ENCODE data around the gene ADAM12.

The ADAM12 gene

DNA sequence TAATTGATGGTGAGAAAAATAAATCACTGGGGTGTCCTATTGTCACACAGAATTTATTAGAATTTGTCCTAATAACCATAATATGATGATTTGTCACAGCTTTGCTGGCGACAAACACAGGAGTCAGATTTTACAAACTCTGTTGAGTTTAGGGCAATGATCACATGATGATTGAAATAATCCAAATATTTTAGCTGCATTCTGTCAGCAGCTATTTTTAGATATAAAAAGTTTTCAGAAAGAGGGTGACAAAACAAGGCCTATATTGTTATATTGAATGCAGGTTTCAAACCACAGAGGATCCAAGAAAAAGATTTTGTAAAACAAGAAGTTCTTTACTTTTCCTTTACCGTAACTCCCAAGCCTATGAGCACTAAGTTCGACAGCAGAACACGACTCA is 178.8 kb downstream of the ADAM12 start:
- DNase-seq (ENCODE audit: insufficient read length, low spot score) (no peak), FAIRE-seq (no peak)
- TF ChIP-seq POLR2A (IDR thresholded peaks at IDR 0.05; ENCODE audit: low read depth, low read length) = no peak

DNA sequence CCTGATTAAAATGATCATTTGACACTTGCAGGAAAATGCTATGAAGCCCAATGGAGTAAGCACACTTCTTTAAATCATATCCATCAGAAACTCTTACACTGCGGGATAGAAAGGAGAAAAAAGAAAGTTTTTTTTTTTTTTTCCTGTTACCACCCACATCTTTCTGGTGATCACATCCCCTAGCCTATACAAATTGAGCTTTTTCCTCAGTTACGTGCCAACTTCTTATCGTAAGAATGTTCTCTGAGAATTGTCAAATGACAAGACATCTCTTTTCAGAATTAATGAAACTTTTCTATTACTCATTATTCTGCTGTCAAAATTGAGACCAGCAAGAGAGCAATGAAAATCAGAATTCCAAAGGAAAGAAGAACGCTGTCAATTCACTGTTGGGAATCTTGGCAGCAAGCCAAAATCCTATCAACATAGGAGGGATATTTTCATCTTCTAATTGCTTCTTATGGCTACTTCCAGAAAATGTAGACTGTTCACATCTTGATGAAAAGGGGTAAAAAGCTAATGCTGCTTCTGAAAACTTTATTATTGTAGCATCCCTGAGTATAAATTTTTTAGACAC is 179.5 kb downstream of the ADAM12 start:
- no peak for FAIRE-seq
- no peak for TF ChIP-seq POLR2A (IDR thresholded peaks at IDR 0.05; ENCODE audit: low read depth, low read length)
- no peak for DNase-seq (ENCODE audit: insufficient read length, low spot score)

DNA sequence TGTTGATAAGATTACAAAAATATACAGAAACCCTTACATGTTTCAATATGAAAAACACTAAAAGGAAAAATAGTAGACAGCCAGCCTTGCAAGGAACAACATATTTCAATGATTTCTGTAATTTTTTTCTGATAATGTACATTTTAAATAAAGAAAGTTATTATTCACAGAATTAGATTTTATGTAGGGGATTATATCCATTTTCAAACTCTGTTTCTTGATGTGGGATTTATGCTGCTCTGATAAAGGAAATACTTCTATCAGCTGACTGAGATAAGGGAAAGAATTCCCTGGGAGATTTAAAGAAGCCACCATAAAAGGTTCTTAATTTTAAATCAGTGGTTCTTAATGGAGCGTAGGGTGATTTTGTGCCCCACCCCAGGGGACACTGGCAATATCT is 180.4 kb downstream of the ADAM12 start:
- FAIRE-seq (no peak), DNase-seq (ENCODE audit: insufficient read length, low spot score) (no peak)
- no peak for TF ChIP-seq POLR2A (IDR thresholded peaks at IDR 0.05; ENCODE audit: low read depth, low read length)

DNA sequence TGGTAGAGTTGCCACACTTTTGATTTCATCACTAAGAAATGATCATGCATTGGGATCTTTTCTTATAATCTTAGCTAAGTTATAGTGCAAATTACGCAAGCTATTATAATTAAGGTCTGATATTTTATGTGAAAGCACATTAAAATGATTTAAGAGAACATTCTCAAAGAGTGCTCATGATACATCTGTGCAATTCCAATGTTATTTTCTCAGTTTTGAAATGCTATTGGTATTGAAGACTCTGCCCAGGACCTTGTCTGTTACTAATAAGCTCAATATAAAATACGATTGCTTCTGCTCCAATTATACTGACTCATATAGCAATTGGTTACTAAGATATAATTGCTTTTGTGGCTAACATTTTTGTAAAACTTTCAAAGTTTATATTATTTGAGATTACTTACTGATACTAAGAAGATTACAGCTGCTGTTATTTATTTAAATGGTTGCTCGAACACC is 180.9 kb downstream of the ADAM12 start:
- DNase-seq (ENCODE audit: insufficient read length, low spot score) (no peak), FAIRE-seq (no peak)
- TF ChIP-seq POLR2A (IDR thresholded peaks at IDR 0.05; ENCODE audit: low read depth, low read length) = no peak

DNA sequence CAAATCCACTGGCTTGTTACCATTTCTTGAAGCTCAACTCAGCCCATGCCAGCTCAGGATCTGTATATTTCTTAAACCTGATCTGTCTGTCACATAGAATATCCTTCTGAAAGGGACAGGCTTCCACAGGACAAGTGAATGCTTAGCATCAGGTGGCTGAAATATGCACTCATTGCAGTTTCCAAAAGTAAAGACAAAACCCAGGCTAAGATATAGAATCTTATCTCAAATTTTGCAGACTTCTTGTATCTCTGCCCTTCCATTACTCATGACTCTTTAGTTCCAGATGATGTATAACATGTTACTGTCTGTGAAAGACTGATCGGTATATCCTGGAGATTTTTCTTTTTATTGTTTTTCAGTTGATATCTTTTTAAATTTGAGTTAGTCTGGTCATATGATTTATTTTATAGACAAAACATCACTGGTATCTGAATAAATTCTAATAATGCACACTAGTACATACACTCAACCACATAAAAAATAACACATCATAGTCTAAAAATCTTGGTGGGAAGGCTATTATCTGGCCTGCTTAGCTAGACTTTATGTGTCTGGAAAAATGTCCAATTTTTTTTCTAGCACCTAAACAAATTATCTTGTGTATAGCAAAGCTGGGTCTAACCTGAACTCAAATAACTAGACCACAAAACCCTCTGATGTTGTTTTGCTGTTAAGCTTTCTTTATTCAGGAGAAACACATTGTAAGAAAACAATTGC is 182.6 kb downstream of the ADAM12 start:
- FAIRE-seq (no peak), DNase-seq (ENCODE audit: insufficient read length, low spot score) (no peak)
- TF ChIP-seq POLR2A (IDR thresholded peaks at IDR 0.05; ENCODE audit: low read depth, low read length) = no peak

DNA sequence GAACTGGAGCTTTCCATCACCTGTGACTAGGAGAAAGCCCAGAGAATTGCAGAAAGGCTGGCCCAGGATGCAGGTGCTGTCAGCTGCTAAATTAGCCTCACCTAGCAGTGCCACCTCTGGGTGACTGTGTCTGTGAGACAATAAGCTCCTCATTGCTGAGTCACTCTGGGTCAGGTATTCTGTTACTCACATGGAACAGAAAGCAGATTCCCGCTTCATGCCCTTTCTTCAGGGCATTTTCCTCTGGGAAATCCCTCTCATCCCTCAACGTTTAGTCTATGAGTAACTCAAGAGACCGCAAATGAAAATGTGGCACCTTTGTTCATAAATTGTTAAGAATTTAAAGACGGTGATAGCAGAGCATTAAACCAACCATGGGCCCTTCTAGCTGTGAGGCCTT is 184.0 kb downstream of the ADAM12 start:
- DNase-seq (ENCODE audit: insufficient read length, low spot score) = no peak
- no peak for TF ChIP-seq POLR2A (IDR thresholded peaks at IDR 0.05; ENCODE audit: low read depth, low read length)
- FAIRE-seq = peak; percentile 87

DNA sequence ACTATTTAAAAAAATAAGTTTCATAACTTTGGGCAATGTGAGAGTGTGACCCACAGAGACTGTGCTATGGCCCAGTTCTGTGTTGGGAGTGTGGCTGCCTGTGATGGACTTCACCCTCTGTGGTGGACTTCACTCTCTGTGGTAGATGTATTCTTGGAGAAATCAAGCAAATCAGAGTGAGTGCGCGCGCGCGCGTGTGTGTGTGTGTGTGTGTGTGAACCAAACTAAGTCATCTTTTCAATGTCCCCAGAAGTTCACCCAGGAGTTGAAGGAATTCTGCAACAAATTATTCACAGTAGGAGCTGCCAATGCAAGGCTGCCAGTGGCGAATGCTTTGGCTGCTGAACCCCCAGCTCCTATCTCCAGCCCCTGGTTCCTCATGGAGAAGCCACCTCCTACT is 184.5 kb downstream of the ADAM12 start:
- no peak for FAIRE-seq
- no peak for TF ChIP-seq POLR2A (IDR thresholded peaks at IDR 0.05; ENCODE audit: low read depth, low read length)
- DNase-seq (ENCODE audit: insufficient read length, low spot score) = no peak

DNA sequence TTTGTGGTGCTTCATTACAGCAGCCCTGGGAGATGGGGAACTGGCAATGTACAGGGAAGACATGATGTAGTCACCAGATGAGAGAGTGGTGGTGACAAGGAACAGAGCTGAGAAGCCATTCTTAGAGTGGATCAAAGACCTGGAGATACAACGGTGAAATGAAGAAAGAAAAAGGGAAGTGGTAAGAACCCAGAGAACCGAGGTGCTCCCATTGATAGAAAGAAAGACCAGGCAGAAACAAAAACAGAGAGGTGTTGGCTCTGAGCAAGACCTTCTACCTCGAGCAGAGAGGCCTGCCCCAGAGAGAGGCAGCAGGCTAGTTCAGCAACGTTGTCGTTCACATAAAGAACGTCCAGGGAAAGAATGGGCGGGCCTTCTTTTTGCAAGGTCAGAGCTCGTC is 186.7 kb downstream of the ADAM12 start:
- no peak for FAIRE-seq
- no peak for TF ChIP-seq POLR2A (IDR thresholded peaks at IDR 0.05; ENCODE audit: low read depth, low read length)
- no peak for DNase-seq (ENCODE audit: insufficient read length, low spot score)

DNA sequence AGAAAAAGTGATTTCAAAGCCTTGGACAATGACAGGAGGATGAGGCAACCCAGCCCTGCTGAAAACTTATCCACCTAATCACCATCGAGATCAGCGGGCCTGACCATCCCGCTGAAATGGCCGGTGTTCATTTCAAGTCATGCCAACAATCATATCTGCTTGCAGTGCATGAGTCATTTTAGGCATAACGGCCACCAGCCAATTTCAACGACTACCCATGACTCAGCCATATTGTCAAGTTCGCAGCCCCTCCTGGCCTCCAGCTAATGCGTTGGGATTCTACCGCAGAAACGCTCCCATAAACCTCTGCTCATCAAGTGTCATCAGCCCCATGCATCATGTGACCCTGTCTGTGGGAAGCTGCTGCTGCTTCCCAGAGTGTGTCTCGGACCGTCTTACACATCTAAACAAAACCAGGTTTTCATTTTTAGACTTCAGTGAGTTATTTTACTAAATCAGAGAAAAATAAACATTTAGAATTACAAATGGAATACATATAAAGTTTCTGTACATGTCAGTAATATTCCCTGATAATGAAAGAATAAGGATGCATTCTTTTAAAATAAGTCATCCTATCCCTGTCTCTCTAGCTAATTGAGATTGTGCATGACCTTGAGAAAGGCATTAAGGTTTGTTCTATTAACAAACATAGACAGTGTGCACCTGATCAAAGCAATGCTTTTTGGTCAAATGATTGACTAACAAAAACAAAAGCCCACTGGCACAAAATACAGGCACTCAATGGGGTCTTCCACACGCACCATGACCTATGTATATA is 188.9 kb downstream of the ADAM12 start:
- DNase-seq (ENCODE audit: insufficient read length, low spot score) (peak; percentile 47), FAIRE-seq (peak; percentile 99)
- no peak for TF ChIP-seq POLR2A (IDR thresholded peaks at IDR 0.05; ENCODE audit: low read depth, low read length)

DNA sequence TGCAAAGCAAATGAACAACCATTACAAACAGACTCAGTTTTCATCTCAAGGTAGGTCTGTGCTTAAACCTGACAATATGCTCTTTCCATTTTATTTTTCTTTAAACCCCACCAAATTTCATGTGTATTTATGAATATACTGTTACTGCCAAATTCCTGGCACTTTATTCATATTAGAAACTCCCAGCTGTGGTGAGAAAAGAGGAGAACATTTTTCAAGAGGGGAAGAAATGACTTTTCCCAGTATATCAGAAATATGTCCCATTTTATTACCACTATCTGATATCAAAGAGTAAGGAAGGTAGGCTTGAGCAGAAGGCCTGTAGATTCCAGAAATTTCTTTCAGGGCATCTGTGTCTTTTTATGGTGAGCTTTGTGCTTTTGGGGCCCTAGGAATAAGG is 189.6 kb downstream of the ADAM12 start:
- TF ChIP-seq POLR2A (IDR thresholded peaks at IDR 0.05; ENCODE audit: low read depth, low read length) = no peak
- FAIRE-seq = no peak
- no peak for DNase-seq (ENCODE audit: insufficient read length, low spot score)

DNA sequence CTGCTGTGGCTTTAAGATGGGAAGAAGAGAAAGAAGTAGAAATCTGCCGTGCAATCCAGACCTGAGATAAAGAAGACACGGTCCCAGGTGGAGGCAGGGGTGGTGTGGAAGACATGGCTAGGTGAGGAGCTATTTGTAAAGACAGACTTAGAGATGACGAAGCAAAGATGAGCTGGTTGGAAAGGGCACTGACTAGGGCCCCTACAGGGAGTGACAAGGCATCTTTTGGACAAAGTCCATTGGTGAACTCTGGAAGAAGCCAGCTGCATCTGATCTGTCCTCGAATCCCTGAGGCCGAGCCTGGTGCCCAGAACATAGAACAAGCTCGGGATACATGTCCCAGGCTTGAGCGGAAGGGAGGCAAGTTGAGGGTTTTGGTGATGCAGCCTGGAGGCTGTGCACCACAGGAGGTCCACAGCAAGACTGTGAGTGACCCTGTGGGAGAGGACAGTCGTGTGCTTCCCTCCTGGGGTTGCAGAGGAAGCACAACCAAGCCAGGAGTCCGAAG is 191.2 kb downstream of the ADAM12 start:
- FAIRE-seq (no peak), DNase-seq (ENCODE audit: insufficient read length, low spot score) (no peak)
- TF ChIP-seq POLR2A (IDR thresholded peaks at IDR 0.05; ENCODE audit: low read depth, low read length) = no peak

DNA sequence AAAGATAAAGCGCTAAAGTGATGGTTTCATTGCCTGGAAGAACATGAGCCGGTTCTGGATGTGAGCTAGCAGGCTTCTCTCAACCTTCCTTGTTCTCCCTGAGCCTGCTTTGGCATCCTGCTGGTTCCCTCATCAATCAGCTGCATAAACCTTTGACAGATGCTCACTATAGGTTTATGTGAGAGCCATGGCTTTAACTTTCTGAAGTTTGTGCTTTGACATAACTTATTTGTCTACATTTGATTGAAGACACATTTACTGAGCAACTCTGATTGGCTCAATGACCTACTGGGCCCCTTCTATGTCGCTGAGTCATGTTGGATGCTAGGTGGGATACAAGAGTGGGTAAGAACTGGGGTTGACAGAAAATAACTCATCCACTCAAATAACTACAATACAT is 192.0 kb downstream of the ADAM12 start:
- no peak for TF ChIP-seq POLR2A (IDR thresholded peaks at IDR 0.05; ENCODE audit: low read depth, low read length)
- DNase-seq (ENCODE audit: insufficient read length, low spot score) = no peak
- no peak for FAIRE-seq

DNA sequence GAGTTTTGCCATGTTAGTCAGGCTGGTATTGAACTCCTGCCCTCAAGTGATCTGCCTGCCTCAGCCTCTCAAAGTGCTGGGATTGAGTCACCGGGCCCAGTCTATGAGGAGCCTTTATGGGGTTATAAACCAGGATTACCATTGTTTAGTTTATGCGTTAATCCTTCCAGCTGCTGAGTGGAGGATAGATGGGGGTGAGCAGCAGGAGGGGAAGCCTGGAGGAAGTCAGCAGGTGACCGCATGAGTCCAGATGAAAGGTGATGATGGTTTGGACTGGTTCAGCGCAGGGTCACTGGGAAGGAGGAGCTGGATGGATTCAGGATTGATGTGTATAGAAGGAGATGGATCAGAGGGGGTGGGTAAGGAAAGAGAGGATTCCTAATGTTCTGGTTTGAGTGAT is 197.1 kb downstream of the ADAM12 start:
- FAIRE-seq = peak; percentile 79
- no peak for TF ChIP-seq POLR2A (IDR thresholded peaks at IDR 0.05; ENCODE audit: low read depth, low read length)
- peak; percentile 19 for DNase-seq (ENCODE audit: insufficient read length, low spot score)

DNA sequence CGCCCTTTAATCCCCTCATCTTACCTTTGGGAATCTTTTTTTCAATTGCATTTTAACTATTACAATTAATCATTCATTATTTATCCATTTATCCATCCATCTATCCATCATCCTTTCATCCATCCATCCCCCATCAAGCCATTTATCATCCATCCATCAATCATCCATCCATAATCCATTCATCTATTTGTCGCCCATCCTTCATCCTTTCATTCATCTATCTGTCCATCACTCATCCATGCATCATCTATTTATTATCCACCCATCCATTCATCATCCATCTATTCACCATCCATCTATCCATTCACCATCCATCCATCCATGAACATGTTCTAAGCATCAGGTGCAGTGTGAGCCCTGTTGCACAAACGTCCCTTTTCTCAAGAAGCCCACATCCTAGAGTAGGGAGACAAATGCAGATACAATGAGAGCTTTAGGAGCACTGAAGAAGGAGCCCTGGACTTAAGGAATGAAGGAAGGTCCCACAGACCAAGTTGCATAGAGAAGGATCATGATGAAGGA is 199.5 kb downstream of the ADAM12 start:
- no peak for DNase-seq (ENCODE audit: insufficient read length, low spot score)
- TF ChIP-seq POLR2A (IDR thresholded peaks at IDR 0.05; ENCODE audit: low read depth, low read length) = no peak
- no peak for FAIRE-seq

All from H54 (cell line).